Umbilical cord (tissue), 2 donors: ENCODE measurements around the gene PCDH17. TPM values are rescaled to one million over a fixed set of nuclear protein-coding genes. Genes with fewer than 3 reads are reported as not detected.
A peak's percentile ranks its signal among the peaks of the same experiment; 100 is the strongest.

Experiments
- DNase-seq: peaks from one replicate; pipeline ENCODE4 v3.0.0-alpha.2; 2015; ENCODE audit warnings: low spot score
- total RNA-seq: library from RNA; depleted of rRNA; stranded (reverse); fragments of >200 nt; gene quantifications from one replicate; pipeline ENCODE4 v1.2.3, GENCODE V29; 2014; ENCODE audit warnings: low replicate concordance; ENCODE audit not compliant: insufficient read depth

The PCDH17 gene
- total RNA-seq, 1 donor from 2014 or later: 1.7 TPM

GRCh38 chr13:57739089-57739488 is 107.5 kb downstream of the PCDH17 start:
- no peak for DNase-seq

- peak; percentile 21 for DNase-seq
These were observed 108.1 kb downstream of the PCDH17 start for GRCh38 chr13:57739543-57740190.

GRCh38 chr13:57740719-57741118 is 109.2 kb downstream of the PCDH17 start:
- peak; percentile 15 for DNase-seq

- no peak for DNase-seq
These were observed 116.6 kb downstream of the PCDH17 start for GRCh38 chr13:57748096-57748495.

GRCh38 chr13:57760951-57761350 is 129.4 kb downstream of the PCDH17 start:
- DNase-seq: no peak

GRCh38 chr13:57763689-57764088 is 132.1 kb downstream of the PCDH17 start:
- DNase-seq: no peak
